Inflammatory macrophage treated with lipopolysaccharide for 4 hours (primary cell): ENCODE measurements around the gene ATG10.

Experiments
- DNase-seq: peaks from one replicate; pipeline ENCODE4 v3.0.0-alpha.2; 2020

Gene ATG10

DNA sequence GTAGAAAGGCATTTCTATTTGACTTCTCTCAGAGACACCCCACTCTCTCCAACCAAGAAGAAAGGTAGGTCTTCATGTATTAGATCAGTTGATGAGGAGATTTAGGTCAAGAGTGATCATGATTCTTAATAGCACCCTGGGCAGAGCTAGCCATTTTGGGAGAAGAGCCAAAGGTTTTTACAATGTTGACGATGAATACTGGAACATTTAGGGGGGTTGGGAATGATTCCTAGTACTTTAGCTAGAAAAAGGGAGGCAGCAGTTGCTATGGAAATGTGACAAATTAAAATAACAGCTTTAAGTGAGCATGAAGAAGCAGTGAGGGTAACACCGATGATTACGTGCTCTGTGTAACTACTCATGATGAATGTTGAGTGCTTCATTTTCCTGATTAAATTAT lies 315.8 kb downstream of the ATG10 start:
- DNase-seq, result no peak

DNA sequence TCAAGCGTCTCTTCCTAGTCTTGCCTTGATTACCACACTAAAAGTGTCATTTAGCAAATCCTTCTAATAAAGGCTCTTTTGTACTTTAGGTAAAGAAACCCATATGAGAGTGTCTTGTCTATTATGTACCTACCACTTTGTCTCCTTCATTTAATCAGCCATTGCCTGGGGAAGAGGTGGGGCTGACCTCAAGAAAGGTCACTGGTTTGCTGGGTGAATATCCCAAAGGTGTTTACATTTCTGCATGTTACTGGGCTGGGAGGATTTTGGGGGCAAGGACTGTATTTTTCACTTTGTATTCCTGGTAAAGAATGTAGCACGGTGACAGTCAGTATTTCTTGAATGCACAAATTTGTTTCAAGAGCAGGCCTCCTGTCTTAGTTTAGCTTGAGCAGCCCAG lies 318.2 kb downstream of the ATG10 start:
- no peak for DNase-seq

DNA sequence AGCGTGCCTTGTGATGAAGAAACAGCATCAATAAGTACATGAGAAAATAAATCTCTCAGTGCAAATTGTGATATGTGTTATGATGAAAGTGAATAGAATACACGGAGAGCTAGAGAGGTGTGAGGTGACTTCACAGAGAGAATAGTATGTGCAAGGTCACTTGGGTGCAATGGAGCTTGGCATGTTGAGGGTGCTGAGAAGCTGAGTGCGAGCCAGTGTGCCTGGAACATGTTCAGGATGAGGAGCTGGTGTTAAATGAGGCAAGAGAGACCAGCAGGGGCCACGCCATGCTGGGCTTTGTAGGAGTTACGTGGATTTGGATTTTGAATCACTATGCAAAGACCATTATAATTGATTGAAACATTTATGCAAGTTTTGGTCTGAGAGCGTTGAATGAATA lies 319.1 kb downstream of the ATG10 start:
- no peak for DNase-seq

DNA sequence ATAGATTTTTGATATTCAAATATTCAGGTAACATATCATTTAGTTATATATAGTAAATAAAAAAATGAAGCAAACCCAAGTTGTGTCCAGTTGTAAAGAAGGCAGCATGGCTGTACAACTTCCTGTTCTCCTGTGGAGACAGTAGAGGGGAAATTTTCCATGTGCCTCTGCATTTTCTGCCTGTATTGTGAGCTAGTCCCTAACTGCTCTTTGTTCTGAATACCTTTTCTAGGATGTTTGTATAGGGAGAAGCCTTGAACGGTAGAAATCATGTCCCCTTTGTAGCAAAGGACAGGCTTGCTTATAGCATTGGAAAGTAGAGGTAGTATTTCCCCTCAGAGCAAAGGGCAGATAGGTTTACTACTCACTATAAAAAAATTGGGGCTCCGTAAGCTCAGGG lies 319.6 kb downstream of the ATG10 start:
- DNase-seq, result no peak

DNA sequence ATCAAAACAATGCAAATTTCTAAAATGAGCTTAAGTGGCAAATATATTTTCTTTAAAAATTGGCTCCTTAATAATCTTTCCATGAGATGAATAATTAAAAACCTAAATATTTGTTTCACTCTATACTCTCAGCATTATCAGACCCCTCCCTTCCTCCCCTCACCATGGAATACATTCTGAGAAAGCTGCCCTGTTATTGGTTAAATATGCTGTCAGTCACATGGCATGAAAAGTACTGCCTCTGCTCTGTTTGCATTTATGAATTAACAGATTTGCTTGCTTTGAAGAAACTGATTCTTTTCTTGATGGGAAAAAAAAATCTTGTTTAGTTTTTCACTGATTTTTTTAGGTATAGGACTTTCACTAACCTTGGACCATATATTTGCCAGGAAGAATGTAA lies 323.3 kb downstream of the ATG10 start:
- DNase-seq, result no peak

DNA sequence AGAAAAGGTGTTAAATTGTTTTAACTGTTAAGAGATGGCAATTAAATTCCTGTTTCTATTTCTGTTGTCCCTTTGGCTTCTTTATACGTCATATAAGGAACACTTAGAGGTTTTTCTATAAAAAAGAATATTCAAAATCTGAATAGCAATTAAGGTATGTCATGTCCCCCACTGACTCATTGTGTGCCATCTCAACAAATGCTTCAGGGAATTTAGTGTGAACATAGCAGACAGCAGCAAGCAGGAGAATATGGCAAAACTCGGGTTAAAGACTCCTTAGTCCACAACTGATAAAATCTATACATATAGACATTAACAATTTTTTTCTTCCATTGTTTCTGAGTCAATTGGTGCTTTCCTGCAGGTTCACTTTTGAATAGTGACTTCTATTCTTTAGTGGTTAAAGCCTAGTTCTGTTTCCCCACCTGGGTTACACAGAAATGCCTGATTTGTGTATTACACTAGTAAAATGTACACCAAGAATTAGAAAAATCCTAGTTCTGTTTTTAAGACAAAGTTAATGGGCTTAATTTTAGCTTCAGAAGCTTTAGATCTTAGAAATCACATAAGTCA lies 324.2 kb downstream of the ATG10 start:
- no peak for DNase-seq

DNA sequence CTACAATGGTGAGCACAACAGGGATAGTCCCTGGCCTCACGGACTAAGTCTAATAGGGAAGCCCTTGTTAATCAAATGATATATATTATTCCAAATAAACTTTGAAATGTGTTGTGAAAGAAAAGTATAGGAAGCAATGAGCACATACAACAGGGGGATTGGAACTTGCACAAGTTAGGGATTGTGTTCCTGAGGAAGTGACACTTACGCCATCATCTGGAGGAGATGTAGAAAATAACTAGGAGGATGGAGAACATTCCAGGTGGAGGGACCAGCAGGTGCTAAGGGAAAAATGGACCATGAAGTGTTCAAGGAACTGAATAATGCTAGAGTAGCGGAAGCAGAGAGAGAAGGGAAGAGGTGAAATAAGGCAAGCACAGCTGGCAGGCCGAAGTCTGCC lies 325.1 kb downstream of the ATG10 start:
- no peak for DNase-seq

DNA sequence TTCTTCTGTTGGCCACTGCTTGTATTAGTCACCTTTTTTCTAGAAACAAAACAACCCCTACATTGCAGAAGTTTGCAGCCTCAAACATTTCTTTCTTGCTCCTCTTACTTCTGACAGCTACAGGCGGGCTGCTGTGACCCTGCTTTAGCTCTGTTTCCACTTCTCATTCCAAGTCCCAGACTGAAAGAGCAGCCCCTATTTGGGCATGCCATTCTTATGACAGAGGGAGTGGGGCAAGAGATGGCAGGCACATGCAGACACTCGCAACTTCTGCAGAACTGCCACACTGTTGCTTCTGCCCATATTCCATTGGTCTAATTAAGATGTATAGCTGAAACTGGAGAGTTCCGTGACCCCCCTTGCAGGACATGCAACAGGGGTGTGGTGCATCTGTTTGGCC lies 325.9 kb downstream of the ATG10 start:
- no peak for DNase-seq

DNA sequence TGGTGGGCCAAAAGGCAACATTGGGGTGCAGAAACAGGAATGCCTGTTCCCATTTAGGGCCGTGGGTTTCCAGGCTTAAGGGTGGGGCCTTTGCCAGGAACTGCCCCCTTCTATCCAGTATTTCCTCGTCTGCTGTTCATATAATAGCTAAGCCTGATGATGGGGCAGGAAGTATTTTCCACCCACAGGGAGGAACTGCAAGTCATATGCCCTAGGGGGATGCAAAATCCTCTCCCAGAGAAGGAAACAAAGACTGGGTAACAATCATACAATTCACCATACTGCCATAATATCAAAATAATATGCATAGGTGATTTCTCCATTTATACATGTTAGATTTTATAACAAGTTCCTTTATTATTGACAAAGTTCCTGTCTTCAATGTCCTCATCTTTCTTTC lies 326.8 kb downstream of the ATG10 start:
- DNase-seq, result peak; percentile 8

DNA sequence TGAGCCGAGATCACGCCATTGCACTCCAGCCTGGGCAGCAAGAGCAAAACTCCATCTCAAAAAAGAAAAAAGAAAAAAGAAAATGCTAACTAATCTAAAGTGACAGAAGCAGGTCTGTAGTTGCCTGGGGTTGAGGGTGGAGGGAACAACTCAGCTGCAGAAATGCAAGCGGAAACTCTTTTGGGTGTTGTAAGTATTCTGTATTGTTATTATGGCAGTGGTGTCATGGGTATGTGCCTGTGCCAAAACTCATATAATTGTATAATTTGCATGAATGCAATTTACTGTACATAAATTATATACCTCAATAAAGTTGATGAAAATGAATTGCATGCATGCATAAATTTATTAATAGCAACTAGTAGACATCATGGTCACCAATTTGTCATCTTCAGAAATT lies 329.4 kb downstream of the ATG10 start:
- DNase-seq, result no peak
